Epithelial cell of proximal tubule (primary cell): Measurements from ENCODE around the gene FAM222A. TPM values are rescaled to one million over a fixed set of nuclear protein-coding genes. Genes with fewer than 3 reads are reported as not detected.

ENCODE experiments used
- DNase-seq: peaks from one replicate; pipeline ENCODE4 v3.0.0-alpha.2; 2011; ENCODE audit warnings: low read depth
- H3K4me3 ChIP-seq: 2 replicates; pipeline ENCODE4 v1.5.1; 2011; ENCODE audit warnings: low read depth, mild to moderate bottlenecking, low read length
- CTCF ChIP-seq: conservative IDR thresholded peaks from 2 replicates; pipeline ENCODE4 v1.5.1; 2012; ENCODE audit warnings: low read depth, mild to moderate bottlenecking, low read length
- total RNA-seq: library from RNA; depleted of rRNA; stranded (reverse); fragments of >200 nt; gene quantifications from 2 replicates; pipeline ENCODE4 v1.2.3, GENCODE V29; 2015

Gene FAM222A
- total RNA-seq, 1 donor from 2014 or later, result 0.52 TPM

GRCh38 chr12:109743076-109743910 lies 29.7 kb downstream of the FAM222A start:
- no peak for DNase-seq
- TF ChIP-seq CTCF, result no peak
- H3K4me3 ChIP-seq, result no peak overlapping the region

GRCh38 chr12:109744026-109744425 lies 30.4 kb downstream of the FAM222A start:
- no peak for DNase-seq
- H3K4me3 ChIP-seq, result no peak overlapping the region
- TF ChIP-seq CTCF, result no peak

GRCh38 chr12:109744986-109745942 lies 31.6 kb downstream of the FAM222A start:
- no peak for DNase-seq
- no peak for TF ChIP-seq CTCF
- no peak overlapping the region for H3K4me3 ChIP-seq

GRCh38 chr12:109752117-109753053 lies 38.8 kb downstream of the FAM222A start:
- DNase-seq, result no peak
- TF ChIP-seq CTCF, result no peak
- no peak overlapping the region for H3K4me3 ChIP-seq

GRCh38 chr12:109753054-109753401 lies 39.4 kb downstream of the FAM222A start:
- no peak for TF ChIP-seq CTCF
- no peak for DNase-seq
- H3K4me3 ChIP-seq, result no peak overlapping the region

GRCh38 chr12:109753959-109754358 lies 40.3 kb downstream of the FAM222A start:
- TF ChIP-seq CTCF, result no peak
- DNase-seq, result no peak

More at GRCh38 chr12:109753959-109754358, 40.3 kb downstream of the FAM222A start:
- H3K4me3 ChIP-seq, result no peak overlapping the region
